ENCODE data around the gene LMTK3. TPM values are rescaled to one million over a fixed set of nuclear protein-coding genes. Genes with fewer than 3 reads are reported as not detected.
A peak's percentile ranks its signal among the peaks of the same experiment; 100 is the strongest.

The LMTK3 gene
- total and polyA plus RNA-seq, 2 of the 13 experiments (the other 11 are each of a cell fraction or from before 2014, with no cell fraction given), result 0.18 to 0.29 TPM

- TF ChIP-seq ZFAT (CRISPR knock-in tag; conservative IDR thresholded peaks at IDR 0.05) (no peak), EEA1 (CRISPR knock-in tag; IDR thresholded peaks at IDR 0.05; ENCODE audit: borderline replicate concordance) (no peak), GRHL1 (CRISPR knock-in tag; conservative IDR thresholded peaks at IDR 0.05) (no peak), MLLT10 (CRISPR knock-in tag; IDR thresholded peaks at IDR 0.05) (no peak), NKX3-1 (CRISPR knock-in tag; IDR thresholded peaks at IDR 0.05) (no peak), AHR (CRISPR knock-in tag; IDR thresholded peaks at IDR 0.05) (peak; percentile 70; the same call in 1 of the 2 replicates), ATF7 (IDR thresholded peaks at IDR 0.05) (no peak), ATF7 (CRISPR knock-in tag; IDR thresholded peaks at IDR 0.05) (peak; percentile 76; the same call in 1 of the 2 replicates), ZNF264 (CRISPR knock-in tag; IDR thresholded peaks at IDR 0.05) (peak; percentile 88), STAT6 (CRISPR knock-in tag; IDR thresholded peaks at IDR 0.05; ENCODE audit: borderline replicate concordance) (peak; percentile 73; the same call in 1 of the 2 replicates), ZNF740 (CRISPR knock-in tag; IDR thresholded peaks at IDR 0.05) (0 out of 2 replicates have a peak, but pooled peaks have one; percentile 40), ZNF354B (CRISPR knock-in tag; IDR thresholded peaks at IDR 0.05) (no peak), SOX5 (CRISPR knock-in tag; IDR thresholded peaks at IDR 0.05; ENCODE audit: borderline replicate concordance) (peak; percentile 86), KLF15 (CRISPR knock-in tag; IDR thresholded peaks at IDR 0.05; ENCODE audit: borderline replicate concordance) (no peak), HIC2 (CRISPR knock-in tag; IDR thresholded peaks at IDR 0.05; ENCODE audit: low read depth) (peak; percentile 73), NFATC3 (CRISPR knock-in tag; IDR thresholded peaks at IDR 0.05) (0 out of 2 replicates have a peak, but pooled peaks have one; percentile 56), HOXA7 (CRISPR knock-in tag; IDR thresholded peaks at IDR 0.05) (no peak), MIER3 (CRISPR knock-in tag; IDR thresholded peaks at IDR 0.05; ENCODE audit: borderline replicate concordance) (peak; percentile 90; the same call in 1 of the 2 replicates), PLSCR1 (CRISPR knock-in tag; IDR thresholded peaks at IDR 0.05; ENCODE audit: borderline replicate concordance) (no peak), HNF4G (IDR thresholded peaks at IDR 0.05; ENCODE audit: borderline replicate concordance, low read depth, low read length) (peak; percentile 98), HNF4G (CRISPR knock-in tag; IDR thresholded peaks at IDR 0.05; ENCODE audit: borderline replicate concordance, low read depth) (peak; percentile 98), SPEN (CRISPR knock-in tag; IDR thresholded peaks at IDR 0.05; ENCODE audit: low read depth) (peak; percentile 63), ZNF777 (CRISPR knock-in tag; IDR thresholded peaks at IDR 0.05) (peak; percentile 74; the same call in 1 of the 2 replicates)
These were observed 46.5 kb upstream of the LMTK3 start (continued) for GRCh38 chr19:48558018-48558684.

All from HepG2 (cell line).